ENCODE results near the gene PLCB3. TPM values are rescaled to one million over a fixed set of nuclear protein-coding genes. Genes with fewer than 3 reads are reported as not detected.

Gene PLCB3
- total RNA-seq, 1 experiment from 2014 or later, result 34.6 TPM

DNA sequence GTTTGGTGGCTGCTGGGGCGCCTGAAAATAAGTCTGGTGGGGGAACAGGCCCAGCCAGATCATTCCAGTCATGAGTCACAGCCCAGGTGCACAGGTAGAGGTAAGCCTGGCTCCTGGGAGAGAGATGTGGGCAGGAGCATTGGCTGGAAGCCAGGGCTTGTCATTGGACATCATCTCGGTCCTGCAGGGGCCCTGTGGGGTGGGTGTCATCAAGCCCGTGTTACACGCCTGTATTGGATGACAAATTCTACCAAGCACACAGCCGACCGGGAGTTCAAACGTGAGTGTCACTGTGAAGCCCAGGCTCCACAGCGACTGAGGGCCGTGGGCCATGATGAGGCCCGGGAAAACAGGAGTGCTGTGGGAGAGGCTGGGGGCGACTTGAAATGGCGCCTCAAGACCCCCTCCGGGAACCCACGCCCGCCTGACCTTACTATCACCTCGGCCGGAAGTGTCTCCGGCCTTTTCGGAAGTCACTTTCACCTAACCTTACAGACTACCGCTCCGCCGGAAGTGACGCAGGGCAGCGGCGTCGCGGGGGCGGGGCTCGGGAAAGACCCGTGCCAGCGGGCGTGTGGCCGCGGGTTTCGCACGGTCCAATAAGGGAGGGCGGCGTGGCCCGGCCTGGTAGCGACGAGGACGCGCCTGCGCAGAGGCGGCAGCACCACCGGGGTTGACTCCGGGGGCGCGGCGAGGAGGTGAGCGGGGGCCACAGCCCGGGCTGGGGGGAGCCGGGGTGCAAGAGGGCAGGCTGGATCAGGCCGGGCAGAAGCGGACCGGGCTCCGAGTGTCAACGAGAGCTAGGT, 10.7 kb upstream of the PLCB3 start, which contains the start of gene FKBP2:
TSS of gene FKBP2 (plus strand) at position 661 of the 806 bp plus-strand sequence. CDS start 1,293 bp downstream, outside the sequence.
- CTCF ChIA-PET, result interaction anchor here (0.7 to 1.3 kb wide), 6 partner anchors 10 to 394 kb away, joined by 3 to 5 read pairs (median 4); partner anchors contain the start of gene PLCB3
- DNase-seq (ENCODE audit: unreplicated experiment), result peak; percentile 96
- Mint-ChIP-seq H3K27me3 (ENCODE audit: insufficient read depth, unreplicated experiment) (no peaks in the 10 kb centered on the region), H3K36me3 (ENCODE audit: insufficient read depth, unreplicated experiment) (peaks cover 56% of the 10 kb centered on the region), H3K27ac (ENCODE audit: low read depth, unreplicated experiment) (peak within 1 kb of the TSS; percentile 98), H3K4me1 (ENCODE audit: insufficient read depth, unreplicated experiment) (peaks cover 19% of the 10 kb centered on the region), H3K4me3 (ENCODE audit: unreplicated experiment) (peak within 1 kb of the TSS; percentile 93), H3K9me3 (ENCODE audit: unreplicated experiment) (no peaks in the 10 kb centered on the region)
- TF ChIP-seq, protein P1, sequence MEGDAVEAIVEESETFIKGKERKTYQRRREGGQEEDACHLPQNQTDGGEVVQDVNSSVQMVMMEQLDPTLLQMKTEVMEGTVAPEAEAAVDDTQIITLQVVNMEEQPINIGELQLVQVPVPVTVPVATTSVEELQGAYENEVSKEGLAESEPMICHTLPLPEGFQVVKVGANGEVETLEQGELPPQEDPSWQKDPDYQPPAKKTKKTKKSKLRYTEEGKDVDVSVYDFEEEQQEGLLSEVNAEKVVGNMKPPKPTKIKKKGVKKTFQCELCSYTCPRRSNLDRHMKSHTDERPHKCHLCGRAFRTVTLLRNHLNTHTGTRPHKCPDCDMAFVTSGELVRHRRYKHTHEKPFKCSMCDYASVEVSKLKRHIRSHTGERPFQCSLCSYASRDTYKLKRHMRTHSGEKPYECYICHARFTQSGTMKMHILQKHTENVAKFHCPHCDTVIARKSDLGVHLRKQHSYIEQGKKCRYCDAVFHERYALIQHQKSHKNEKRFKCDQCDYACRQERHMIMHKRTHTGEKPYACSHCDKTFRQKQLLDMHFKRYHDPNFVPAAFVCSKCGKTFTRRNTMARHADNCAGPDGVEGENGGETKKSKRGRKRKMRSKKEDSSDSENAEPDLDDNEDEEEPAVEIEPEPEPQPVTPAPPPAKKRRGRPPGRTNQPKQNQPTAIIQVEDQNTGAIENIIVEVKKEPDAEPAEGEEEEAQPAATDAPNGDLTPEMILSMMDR (IDR thresholded peaks at IDR 0.05; ENCODE audit: unreplicated experiment), result no peak
- intact Hi-C loops (cut with micrococcal nuclease), result no loop called here
- TSS peak; percentile 74 for BruUV-seq (replicated peaks)
- POLR2A ChIA-PET, result interaction anchor here (0.6 to 10.8 kb wide), 21 partner anchors 11 to 1619 kb away, joined by 3 to 122 read pairs (median 4); partner anchors contain the start of genes B3GAT3, BAD, CATSPERZ and DNAJC4

DNA sequence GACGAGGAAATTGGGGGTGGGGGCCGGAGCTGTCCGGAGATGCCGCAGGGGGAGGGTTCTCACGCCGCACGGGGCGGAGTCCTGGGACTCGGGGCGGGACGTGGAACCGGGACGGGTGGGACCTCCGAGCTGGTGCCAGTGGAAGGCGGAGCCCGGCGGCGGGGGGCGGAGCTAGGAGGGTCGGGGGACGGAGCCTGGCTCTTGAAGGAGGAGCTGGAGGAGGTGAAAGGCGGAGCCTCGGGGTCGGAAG, 10.2 kb upstream of the PLCB3 start:
- peak; percentile 98 for DNase-seq (ENCODE audit: unreplicated experiment)
- ChIA-PET POLR2A (interaction anchor here (0.6 to 10.8 kb wide), 18 partner anchors 10 to 1620 kb away, joined by 3 to 122 read pairs (median 4); partner anchors contain the start of genes B3GAT3, BAD, CATSPERZ and DNAJC4), CTCF (interaction anchor here (0.7 to 1.3 kb wide), 5 partner anchors 10 to 395 kb away, joined by 3 to 5 read pairs (median 4); partner anchors contain the start of gene PLCB3)
- Mint-ChIP-seq H3K36me3 (ENCODE audit: insufficient read depth, unreplicated experiment) (peaks cover 56% of the 10 kb centered on the region), H3K4me3 (ENCODE audit: unreplicated experiment) (peak overlapping the region; percentile 93), H3K9me3 (ENCODE audit: unreplicated experiment) (no peaks in the 10 kb centered on the region), H3K27ac (ENCODE audit: low read depth, unreplicated experiment) (peak overlapping the region; percentile 98), H3K4me1 (ENCODE audit: insufficient read depth, unreplicated experiment) (peaks cover 19% of the 10 kb centered on the region), H3K27me3 (ENCODE audit: insufficient read depth, unreplicated experiment) (no peaks in the 10 kb centered on the region)
- TF ChIP-seq, protein P1 (IDR thresholded peaks at IDR 0.05; ENCODE audit: unreplicated experiment), result no peak
- intact Hi-C loops (cut with micrococcal nuclease), result no loop called here
- BruUV-seq (replicated peaks), result no TSS peak

DNA sequence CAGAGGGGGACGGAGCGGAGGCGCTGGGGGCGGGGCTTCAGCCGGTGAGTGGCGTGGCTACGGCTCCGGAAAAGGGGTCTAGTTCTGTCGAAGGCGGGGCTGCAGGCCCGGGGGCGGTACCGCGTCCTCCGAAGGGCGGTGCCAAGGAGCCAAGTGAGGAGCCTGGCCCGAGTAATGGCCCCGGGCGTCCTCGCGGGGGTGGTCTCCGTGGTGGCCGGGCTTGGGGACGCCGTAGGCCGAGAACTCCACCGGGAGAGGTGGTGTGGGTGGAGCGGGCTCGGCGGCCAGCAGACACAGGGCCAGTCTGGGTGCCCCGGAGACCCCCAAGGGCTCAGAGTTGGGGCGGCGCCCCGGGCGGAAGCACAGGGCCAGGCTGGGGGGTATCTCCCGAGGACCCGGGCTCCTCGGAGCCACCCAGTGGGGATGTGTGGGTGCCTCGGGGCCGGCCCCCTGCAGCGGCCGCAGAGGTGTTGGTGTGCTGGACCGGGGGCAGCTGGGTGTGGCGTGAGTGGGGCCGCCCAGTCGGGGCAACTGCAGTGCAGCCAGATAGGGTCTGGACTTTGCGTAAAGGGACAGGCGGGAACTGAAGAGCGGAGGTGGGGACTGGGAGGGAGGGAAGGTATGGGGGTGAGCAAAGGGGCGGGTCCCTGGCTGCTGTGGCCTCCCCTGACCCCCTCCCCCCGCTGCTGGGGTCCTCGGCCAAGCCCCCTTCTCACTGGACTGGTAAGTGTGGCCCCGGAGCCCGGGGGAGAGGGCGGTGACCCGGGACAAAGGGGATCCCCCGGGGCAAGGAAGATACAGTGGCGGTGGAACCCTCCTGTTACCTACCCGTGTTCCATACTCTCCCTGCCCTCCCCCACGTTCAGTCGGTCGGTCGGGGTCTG, 9.6 kb upstream of the PLCB3 start:
- BruUV-seq (replicated peaks), result no TSS peak
- peak overlapping the region; percentile 93 for H3K4me3 Mint-ChIP-seq (ENCODE audit: unreplicated experiment)
- intact Hi-C loops (cut with micrococcal nuclease), result no loop called here
- DNase-seq (ENCODE audit: unreplicated experiment), result peak; percentile 52
- CTCF ChIA-PET, result interaction anchor here (0.7 to 1.5 kb wide), 7 partner anchors 9 to 395 kb away, joined by 3 to 8 read pairs (median 4); partner anchors contain the start of gene PLCB3
- POLR2A ChIA-PET, result interaction anchor here (0.6 to 10.8 kb wide), 21 partner anchors 9 to 1620 kb away, joined by 3 to 122 read pairs (median 4); partner anchors contain the start of genes B3GAT3, BAD, CATSPERZ and DNAJC4
- H3K4me1 Mint-ChIP-seq (ENCODE audit: insufficient read depth, unreplicated experiment), result peaks cover 19% of the 10 kb centered on the region
- TF ChIP-seq, protein P1 (IDR thresholded peaks at IDR 0.05; ENCODE audit: unreplicated experiment), result no peak
- H3K27me3 Mint-ChIP-seq (ENCODE audit: insufficient read depth, unreplicated experiment), result no peaks in the 10 kb centered on the region
- peak overlapping the region; percentile 98 for H3K27ac Mint-ChIP-seq (ENCODE audit: low read depth, unreplicated experiment)
- no peaks in the 10 kb centered on the region for H3K9me3 Mint-ChIP-seq (ENCODE audit: unreplicated experiment)
- peaks cover 56% of the 10 kb centered on the region for H3K36me3 Mint-ChIP-seq (ENCODE audit: insufficient read depth, unreplicated experiment)
